Progenitor cell of endocrine pancreas (in vitro differentiated cells): ENCODE results near the gene TLR7. TPM values are rescaled to one million over a fixed set of nuclear protein-coding genes. Genes with fewer than 3 reads are reported as not detected.

Source experiments
- DNase-seq: peaks from one replicate; pipeline ENCODE4 v3.0.0; 2021; ENCODE audit warnings: low spot score; ENCODE audit not compliant: unreplicated experiment
- H3K27ac Mint-ChIP-seq: 2 replicates; pipeline ENCODE4 v1.8.0; 2021; ENCODE audit warnings: mild to moderate bottlenecking, moderate library complexity, mixed read lengths
- H3K27me3 Mint-ChIP-seq: 2 replicates; pipeline ENCODE4 v1.8.0; 2021; ENCODE audit warnings: mixed read lengths
- H3K36me3 Mint-ChIP-seq: 2 replicates; pipeline ENCODE4 v1.8.0; 2022; ENCODE audit warnings: mixed read lengths; ENCODE audit not compliant: insufficient read depth
- H3K4me1 Mint-ChIP-seq: 2 replicates; pipeline ENCODE4 v1.8.0; 2021; ENCODE audit warnings: low read depth, mixed read lengths
- H3K4me3 Mint-ChIP-seq: 2 replicates; pipeline ENCODE4 v1.8.0; 2021; ENCODE audit warnings: low read depth, mild to moderate bottlenecking, moderate library complexity, mixed read lengths
- H3K9me3 Mint-ChIP-seq: 2 replicates; pipeline ENCODE4 v1.8.0; 2021; ENCODE audit warnings: low read depth, mixed read lengths
- long read RNA-seq: library from polyadenylated mRNA; unstranded; transcript quantifications from one replicate; pipeline ENCODE4 v2.0.0, GENCODE V29; 2020
- total RNA-seq: library from RNA; stranded (reverse); gene quantifications from 2 replicates; pipeline ENCODE4 v1.2.1, GENCODE V29; 2021
- TF ChIP-seq, protein P1 (sequence below): fragments of 200-600 bp; sonication (generic); IDR thresholded peaks from one replicate; pipeline ENCODE4 v1.5.0; 2021; ENCODE audit warnings: antibody characterized with exemption, mild to moderate bottlenecking; ENCODE audit not compliant: unreplicated experiment

Gene TLR7
- total RNA-seq: 0.05 TPM in 1 of 2 replicates, not detected in the other
- long read RNA-seq: 0 reads

- no peaks in the 10 kb centered on the region for H3K4me1 Mint-ChIP-seq
- H3K9me3 Mint-ChIP-seq: peaks cover 25% of the 10 kb centered on the region
- no peak within 1 kb of the TSS for H3K27ac Mint-ChIP-seq
- DNase-seq: no peak
- no peaks in the 10 kb centered on the region for H3K36me3 Mint-ChIP-seq
- H3K4me3 Mint-ChIP-seq: no peak within 1 kb of the TSS
- TF ChIP-seq, protein P1, sequence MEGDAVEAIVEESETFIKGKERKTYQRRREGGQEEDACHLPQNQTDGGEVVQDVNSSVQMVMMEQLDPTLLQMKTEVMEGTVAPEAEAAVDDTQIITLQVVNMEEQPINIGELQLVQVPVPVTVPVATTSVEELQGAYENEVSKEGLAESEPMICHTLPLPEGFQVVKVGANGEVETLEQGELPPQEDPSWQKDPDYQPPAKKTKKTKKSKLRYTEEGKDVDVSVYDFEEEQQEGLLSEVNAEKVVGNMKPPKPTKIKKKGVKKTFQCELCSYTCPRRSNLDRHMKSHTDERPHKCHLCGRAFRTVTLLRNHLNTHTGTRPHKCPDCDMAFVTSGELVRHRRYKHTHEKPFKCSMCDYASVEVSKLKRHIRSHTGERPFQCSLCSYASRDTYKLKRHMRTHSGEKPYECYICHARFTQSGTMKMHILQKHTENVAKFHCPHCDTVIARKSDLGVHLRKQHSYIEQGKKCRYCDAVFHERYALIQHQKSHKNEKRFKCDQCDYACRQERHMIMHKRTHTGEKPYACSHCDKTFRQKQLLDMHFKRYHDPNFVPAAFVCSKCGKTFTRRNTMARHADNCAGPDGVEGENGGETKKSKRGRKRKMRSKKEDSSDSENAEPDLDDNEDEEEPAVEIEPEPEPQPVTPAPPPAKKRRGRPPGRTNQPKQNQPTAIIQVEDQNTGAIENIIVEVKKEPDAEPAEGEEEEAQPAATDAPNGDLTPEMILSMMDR: no peak
- no peaks in the 10 kb centered on the region for H3K27me3 Mint-ChIP-seq
These were observed at the start of gene TLR7 for GRCh38 chrX:12866451-12867377. Gene TLR7 (plus strand): TSS chrX:12867072. CDS start chrX:12867579, 507 bp downstream.

DNA sequence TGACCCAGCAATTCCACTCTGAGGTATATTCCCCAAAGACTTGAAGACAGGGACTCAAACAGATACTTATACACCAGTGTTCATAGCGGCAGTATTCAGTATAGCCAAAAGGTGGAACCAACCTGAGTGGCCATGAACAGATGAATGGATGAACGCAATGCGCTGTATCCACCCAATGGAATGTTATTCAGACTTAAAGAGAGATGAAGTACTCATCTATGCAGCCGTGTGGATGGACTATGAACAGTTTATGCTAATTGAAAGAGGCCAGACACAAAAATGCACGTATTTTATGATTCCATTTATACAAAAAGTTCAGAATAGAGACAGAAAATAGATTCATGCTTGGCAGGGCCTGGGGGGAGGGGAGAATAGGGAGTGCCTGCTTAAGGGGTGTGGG, 49.3 kb upstream of the TLR7 start:
- H3K4me1 Mint-ChIP-seq: no peaks in the 10 kb centered on the region
- peaks cover 5% of the 10 kb centered on the region for H3K9me3 Mint-ChIP-seq
- H3K27ac Mint-ChIP-seq: no peak overlapping the region
- peaks cover 10% of the 10 kb centered on the region for H3K36me3 Mint-ChIP-seq
- H3K4me3 Mint-ChIP-seq: no peak overlapping the region
- no peak for DNase-seq
- H3K27me3 Mint-ChIP-seq: no peaks in the 10 kb centered on the region
- TF ChIP-seq, protein P1: no peak

GRCh38 chrX:12819222-12819621, 47.6 kb upstream of the TLR7 start:
- H3K4me3 Mint-ChIP-seq: no peak overlapping the region
- no peaks in the 10 kb centered on the region for H3K4me1 Mint-ChIP-seq
- peaks cover 13% of the 10 kb centered on the region for H3K36me3 Mint-ChIP-seq
- no peak overlapping the region for H3K27ac Mint-ChIP-seq
- peaks cover 5% of the 10 kb centered on the region for H3K9me3 Mint-ChIP-seq
- TF ChIP-seq, protein P1: no peak
- DNase-seq: no peak
- H3K27me3 Mint-ChIP-seq: no peaks in the 10 kb centered on the region

GRCh38 chrX:12820737-12821136, 46.1 kb upstream of the TLR7 start:
- TF ChIP-seq, protein P1: no peak
- H3K4me3 Mint-ChIP-seq: no peak overlapping the region
- DNase-seq: no peak
- H3K9me3 Mint-ChIP-seq: peaks cover 12% of the 10 kb centered on the region
- no peaks in the 10 kb centered on the region for H3K27me3 Mint-ChIP-seq
- no peaks in the 10 kb centered on the region for H3K4me1 Mint-ChIP-seq
- no peak overlapping the region for H3K27ac Mint-ChIP-seq
- peaks cover 11% of the 10 kb centered on the region for H3K36me3 Mint-ChIP-seq

DNA sequence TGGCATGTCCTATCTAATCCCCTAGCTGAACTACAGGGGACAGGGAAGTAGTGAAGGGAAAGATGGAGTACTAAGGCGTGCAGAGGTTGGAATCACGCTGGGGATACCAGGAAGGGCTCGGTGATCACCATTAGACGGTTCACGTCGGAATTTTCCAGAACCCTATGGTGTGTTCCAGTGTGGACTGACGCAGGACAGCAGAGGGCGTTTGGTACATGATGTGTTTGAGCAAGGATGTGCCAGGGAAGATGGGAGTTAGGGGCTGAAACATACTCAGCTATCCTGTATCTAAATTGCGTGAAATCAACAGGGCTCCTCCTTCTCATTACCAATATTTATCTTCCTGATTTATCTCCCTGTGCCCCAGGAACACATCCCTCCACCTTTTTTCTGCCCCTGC, 41.9 kb upstream of the TLR7 start:
- Mint-ChIP-seq H3K27ac (no peak overlapping the region), H3K4me1 (peaks cover 2% of the 10 kb centered on the region), H3K36me3 (peaks cover 10% of the 10 kb centered on the region), H3K27me3 (no peaks in the 10 kb centered on the region), H3K4me3 (no peak overlapping the region), H3K9me3 (peaks cover 18% of the 10 kb centered on the region)
- DNase-seq: no peak
- TF ChIP-seq, protein P1: no peak
